Measurements from ENCODE around the gene FBH1. TPM values are rescaled to one million over a fixed set of nuclear protein-coding genes. Genes with fewer than 3 reads are reported as not detected.

FBH1 gene
- polyA plus RNA-seq, 1 donor from 2014 or later: 41.1 TPM

DNA sequence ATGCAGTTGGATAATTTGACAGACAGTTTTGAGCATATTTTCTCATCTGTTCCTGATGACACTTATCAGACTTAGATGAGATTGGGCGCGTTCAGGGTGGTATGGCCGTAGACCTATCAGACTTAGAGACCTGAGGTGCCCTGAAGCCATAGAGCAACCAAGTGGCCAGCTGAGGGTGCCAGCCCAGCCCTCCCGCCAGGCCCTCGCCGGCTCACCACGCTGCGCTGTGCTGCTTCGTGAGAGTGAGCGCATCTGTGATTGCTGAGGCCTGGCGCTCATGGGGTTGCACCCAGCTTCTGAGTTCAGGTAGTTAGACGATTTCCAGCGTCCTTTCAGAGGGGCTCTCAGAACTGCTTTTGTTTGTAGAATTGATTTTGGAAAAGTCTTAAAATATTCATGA, 10.2 kb downstream of the FBH1 start:
- Histone ChIP-seq H2AFZ (ENCODE audit: low read depth, low read length) (no peak overlapping the region), H3K79me2 (replicated peaks; ENCODE audit: insufficient read depth, low read length) (peaks cover 12% of the 10 kb centered on the region), H3K4me2 (ENCODE audit: low read length) (no peak overlapping the region), H4K20me1 (ENCODE audit: insufficient read depth) (no peaks in the 10 kb centered on the region), H3K4me3 (ENCODE audit: low read length) (no peak overlapping the region), H3K9me3 (ENCODE audit: low read length) (no peaks in the 10 kb centered on the region), H3K9me2 (ENCODE audit: insufficient read depth, low read length) (no peaks in the 10 kb centered on the region), H3K9ac (ENCODE audit: low read length) (no peak overlapping the region), H3K27me3 (ENCODE audit: insufficient read depth, low read depth, low read length) (no peaks in the 10 kb centered on the region), H3K27ac (ENCODE audit: low read length) (no peak overlapping the region), H3F3A (ENCODE audit: insufficient read depth, low read length, poor library complexity, severe bottlenecking) (no peaks in the 10 kb centered on the region), H3K36me3 (ENCODE audit: insufficient read depth, low read length) (peaks cover 6% of the 10 kb centered on the region)
- no peak for TF ChIP-seq EP300 (conservative IDR thresholded peaks at IDR 0.05; ENCODE audit: poor library complexity, severe bottlenecking)
- TF ChIP-seq, protein P1, sequence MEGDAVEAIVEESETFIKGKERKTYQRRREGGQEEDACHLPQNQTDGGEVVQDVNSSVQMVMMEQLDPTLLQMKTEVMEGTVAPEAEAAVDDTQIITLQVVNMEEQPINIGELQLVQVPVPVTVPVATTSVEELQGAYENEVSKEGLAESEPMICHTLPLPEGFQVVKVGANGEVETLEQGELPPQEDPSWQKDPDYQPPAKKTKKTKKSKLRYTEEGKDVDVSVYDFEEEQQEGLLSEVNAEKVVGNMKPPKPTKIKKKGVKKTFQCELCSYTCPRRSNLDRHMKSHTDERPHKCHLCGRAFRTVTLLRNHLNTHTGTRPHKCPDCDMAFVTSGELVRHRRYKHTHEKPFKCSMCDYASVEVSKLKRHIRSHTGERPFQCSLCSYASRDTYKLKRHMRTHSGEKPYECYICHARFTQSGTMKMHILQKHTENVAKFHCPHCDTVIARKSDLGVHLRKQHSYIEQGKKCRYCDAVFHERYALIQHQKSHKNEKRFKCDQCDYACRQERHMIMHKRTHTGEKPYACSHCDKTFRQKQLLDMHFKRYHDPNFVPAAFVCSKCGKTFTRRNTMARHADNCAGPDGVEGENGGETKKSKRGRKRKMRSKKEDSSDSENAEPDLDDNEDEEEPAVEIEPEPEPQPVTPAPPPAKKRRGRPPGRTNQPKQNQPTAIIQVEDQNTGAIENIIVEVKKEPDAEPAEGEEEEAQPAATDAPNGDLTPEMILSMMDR (IDR thresholded peaks at IDR 0.05; ENCODE audit: poor library complexity, severe bottlenecking): no peak
- TF ChIP-seq TAF1 (IDR thresholded peaks at IDR 0.05; ENCODE audit: low read depth): no peak
- TF ChIP-seq EZH2 (IDR thresholded peaks at IDR 0.05; ENCODE audit: borderline replicate concordance, insufficient read depth, low read length, poor library complexity, severe bottlenecking): no peak
- no peak for TF ChIP-seq POLR2AphosphoS5 (IDR thresholded peaks at IDR 0.05)
- TF ChIP-seq MXI1 (conservative IDR thresholded peaks at IDR 0.05; ENCODE audit: poor library complexity, severe bottlenecking): no peak
- TF ChIP-seq REST (IDR thresholded peaks at IDR 0.05; ENCODE audit: borderline replicate concordance): no peak
- no peak for TF ChIP-seq SMC3 (conservative IDR thresholded peaks at IDR 0.05; ENCODE audit: poor library complexity)
- TF ChIP-seq RAD21 (conservative IDR thresholded peaks at IDR 0.05): no peak

DNA sequence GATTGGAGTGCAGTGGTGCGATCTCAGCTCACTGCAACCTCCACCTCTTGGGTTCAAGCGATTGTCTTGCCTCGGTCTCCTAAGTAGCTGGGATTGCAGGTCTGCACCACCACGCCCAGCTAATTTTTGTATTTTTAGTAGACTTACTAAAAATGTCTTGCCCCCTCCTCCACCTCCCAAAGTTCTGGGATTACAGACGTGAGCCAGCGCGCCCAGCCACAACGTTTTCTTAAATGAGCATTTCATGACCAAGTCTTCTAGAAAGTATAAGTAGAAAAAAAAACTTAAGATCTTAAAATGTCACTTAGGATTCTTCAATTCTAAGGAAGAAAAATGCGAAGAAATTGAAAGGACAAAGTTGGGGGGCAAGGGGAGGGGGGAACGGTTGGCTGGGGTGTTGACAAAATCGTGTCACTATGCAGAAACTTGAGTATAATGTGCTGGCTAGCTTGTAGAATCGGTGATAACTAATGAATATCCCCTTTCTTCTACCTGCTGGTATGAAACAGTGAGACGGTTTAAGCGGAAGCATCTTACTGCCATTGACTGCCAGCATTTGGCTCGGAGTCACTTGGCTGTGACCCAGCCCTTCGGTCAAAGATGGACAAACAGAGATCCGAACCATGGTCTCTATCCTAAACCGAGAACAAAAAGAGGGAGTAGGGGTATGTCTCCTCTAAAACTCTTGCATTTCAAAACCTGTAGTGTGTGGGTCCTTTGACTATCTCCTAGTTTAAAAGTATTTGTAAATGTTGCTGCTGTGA, 12.7 kb downstream of the FBH1 start:
- H3K9me2 ChIP-seq (ENCODE audit: insufficient read depth, low read length): no peaks in the 10 kb centered on the region
- H3K4me3 ChIP-seq (ENCODE audit: low read length): no peak overlapping the region
- no peak overlapping the region for H3K4me2 ChIP-seq (ENCODE audit: low read length)
- H3K27ac ChIP-seq (ENCODE audit: low read length): no peak overlapping the region
- peaks cover 7% of the 10 kb centered on the region for H3K79me2 ChIP-seq (replicated peaks; ENCODE audit: insufficient read depth, low read length)
- H4K20me1 ChIP-seq (ENCODE audit: insufficient read depth): no peaks in the 10 kb centered on the region
- H3F3A ChIP-seq (ENCODE audit: insufficient read depth, low read length, poor library complexity, severe bottlenecking): no peaks in the 10 kb centered on the region
- no peak for TF ChIP-seq RAD21 (conservative IDR thresholded peaks at IDR 0.05)
- no peak for TF ChIP-seq EP300 (conservative IDR thresholded peaks at IDR 0.05; ENCODE audit: poor library complexity, severe bottlenecking)
- TF ChIP-seq, protein P1 (IDR thresholded peaks at IDR 0.05; ENCODE audit: poor library complexity, severe bottlenecking): no peak
- TF ChIP-seq REST (IDR thresholded peaks at IDR 0.05; ENCODE audit: borderline replicate concordance): no peak
- no peak for TF ChIP-seq SMC3 (conservative IDR thresholded peaks at IDR 0.05; ENCODE audit: poor library complexity)
- no peak for TF ChIP-seq EZH2 (IDR thresholded peaks at IDR 0.05; ENCODE audit: borderline replicate concordance, insufficient read depth, low read length, poor library complexity, severe bottlenecking)
- no peak for TF ChIP-seq MXI1 (conservative IDR thresholded peaks at IDR 0.05; ENCODE audit: poor library complexity, severe bottlenecking)
- TF ChIP-seq POLR2AphosphoS5 (IDR thresholded peaks at IDR 0.05): no peak
- no peak for TF ChIP-seq TAF1 (IDR thresholded peaks at IDR 0.05; ENCODE audit: low read depth)
- H3K9ac ChIP-seq (ENCODE audit: low read length): no peak overlapping the region
- H3K36me3 ChIP-seq (ENCODE audit: insufficient read depth, low read length): peaks cover 5% of the 10 kb centered on the region
- no peaks in the 10 kb centered on the region for H3K9me3 ChIP-seq (ENCODE audit: low read length)
- no peaks in the 10 kb centered on the region for H3K27me3 ChIP-seq (ENCODE audit: insufficient read depth, low read depth, low read length)
- H2AFZ ChIP-seq (ENCODE audit: low read depth, low read length): no peak overlapping the region

Measured in neural cell (in vitro differentiated cells).